ENCODE results near the gene MAPK8. TPM values are rescaled to one million over a fixed set of nuclear protein-coding genes. Genes with fewer than 3 reads are reported as not detected.
A peak's percentile ranks its signal among the peaks of the same experiment; 100 is the strongest.

The MAPK8 gene
- polyA plus RNA-seq, 4 donors: 62.9 to 82.5 (median 81.1) TPM

DNA sequence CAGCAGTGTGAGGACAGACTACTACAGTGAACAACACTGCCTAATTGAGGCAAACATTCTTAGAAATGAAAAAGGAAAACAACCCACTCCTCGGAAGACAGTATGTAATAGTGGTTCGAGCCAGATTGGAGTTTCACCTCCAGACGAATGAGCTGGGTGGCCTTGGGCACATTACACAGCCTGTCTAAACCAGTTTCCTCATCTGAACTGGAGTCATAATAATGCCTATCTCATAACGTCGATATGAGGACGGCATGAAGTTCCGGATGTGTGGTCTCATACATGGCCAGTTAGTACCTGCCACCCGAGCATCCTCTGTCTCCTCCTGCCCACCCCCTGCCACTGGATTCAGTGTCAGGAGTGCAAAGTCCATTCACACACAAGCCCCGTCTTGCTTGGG lies 16.2 kb upstream of the MAPK8 start:
- no peak for DNase-seq (ENCODE audit: low read depth in 4 of 4, low spot score in 3 of 4)

- no peak for DNase-seq (ENCODE audit: low read depth in 4 of 4, low spot score in 3 of 4)
Measured at GRCh38 chr10:48291190-48291589, 15.3 kb upstream of the MAPK8 start.

DNA sequence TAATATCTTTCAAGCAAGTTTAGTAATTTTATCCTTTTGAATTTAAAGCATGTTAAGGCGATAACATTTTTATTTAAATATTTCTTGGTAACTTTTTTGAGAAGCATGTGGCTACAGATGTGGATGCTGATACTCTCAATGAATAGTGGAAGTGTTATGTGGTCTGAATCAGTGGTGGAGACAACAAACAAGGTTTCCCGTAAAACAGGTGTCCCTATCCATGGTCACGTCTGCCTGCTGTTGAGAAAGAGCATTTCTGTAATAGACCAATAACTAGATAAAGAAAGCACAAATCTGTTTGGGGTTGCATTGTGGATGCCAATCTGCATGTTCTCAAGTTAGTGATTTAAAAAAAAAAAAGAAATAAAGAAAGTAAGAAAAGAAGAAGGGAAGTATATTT lies 13.9 kb upstream of the MAPK8 start:
- no peak for DNase-seq (ENCODE audit: low read depth in 4 of 4, low spot score in 3 of 4)

- no peak for DNase-seq (ENCODE audit: low read depth in 4 of 4, low spot score in 3 of 4)
Measured at GRCh38 chr10:48294431-48294830, 12.0 kb upstream of the MAPK8 start.

DNA sequence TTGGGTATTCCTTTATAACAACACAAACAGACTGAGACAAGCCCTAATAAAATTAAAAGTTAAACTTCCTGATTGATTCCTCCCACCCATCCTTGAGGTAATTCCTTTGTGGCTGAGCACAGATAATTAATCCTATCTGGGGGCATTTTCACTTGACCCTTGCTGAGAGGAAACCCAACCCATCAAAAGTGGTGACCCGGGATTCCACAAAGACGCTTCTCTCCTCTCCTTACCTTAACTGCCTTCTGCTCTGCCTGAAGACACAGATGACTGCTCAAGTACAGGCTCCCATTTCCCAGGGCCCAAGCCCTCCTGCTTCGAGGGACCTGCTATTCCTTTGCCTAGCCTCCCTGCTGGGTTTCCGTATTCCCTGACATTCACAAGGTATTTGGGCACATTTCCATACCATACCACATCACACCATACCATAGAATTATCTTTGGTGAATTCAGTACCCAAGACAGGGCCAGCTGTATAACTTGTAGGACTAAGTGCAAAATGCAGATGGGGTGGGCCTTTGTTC lies 9.8 kb upstream of the MAPK8 start:
- peak in 1 of 4 donors; percentile 10 for DNase-seq (ENCODE audit: low read depth in 4 of 4, low spot score in 3 of 4)

DNA sequence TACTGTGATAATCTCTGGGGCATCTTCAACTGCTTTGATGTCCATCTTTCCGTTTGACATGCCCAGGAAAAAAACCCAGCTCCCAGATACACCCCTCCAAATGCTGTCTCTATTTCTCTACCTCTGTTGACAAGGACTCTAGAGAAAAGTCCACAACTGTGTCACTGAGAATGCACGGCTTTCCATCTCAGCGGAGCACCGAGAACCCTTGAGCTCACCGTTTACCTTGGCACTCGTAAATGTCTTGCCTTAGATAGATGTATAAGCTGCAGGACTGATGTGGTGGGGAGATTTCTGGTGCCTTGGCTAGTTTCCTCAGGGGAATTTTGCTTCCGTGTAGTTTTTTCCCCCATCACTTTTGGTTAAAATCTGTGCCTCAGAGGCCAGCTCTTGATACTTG lies 7.4 kb upstream of the MAPK8 start:
- DNase-seq (ENCODE audit: low read depth in 4 of 4, low spot score in 3 of 4): no peak

- DNase-seq (ENCODE audit: low read depth in 4 of 4, low spot score in 3 of 4): no peak
Measured at GRCh38 chr10:48299692-48300091, 6.8 kb upstream of the MAPK8 start.

DNA sequence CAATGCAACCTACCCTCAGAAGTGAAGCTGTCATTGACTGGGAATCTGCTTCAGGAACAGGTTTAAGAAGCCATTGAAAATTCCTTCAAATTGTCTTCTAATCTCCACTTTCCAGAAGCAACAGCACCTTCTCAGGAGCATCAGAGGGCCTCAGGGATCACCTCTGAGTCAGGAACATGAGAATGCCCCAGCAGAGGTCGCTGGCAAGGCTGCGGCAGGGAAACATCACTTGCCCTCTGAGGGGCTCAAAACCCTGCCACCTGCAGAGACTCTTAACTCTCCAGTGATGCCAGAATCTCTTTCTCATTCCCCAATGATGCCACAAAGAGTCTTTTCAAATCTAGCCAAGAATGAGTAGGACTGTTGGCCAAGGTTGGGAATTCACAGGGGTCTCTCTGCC lies 5.9 kb upstream of the MAPK8 start:
- DNase-seq (ENCODE audit: low read depth in 4 of 4, low spot score in 3 of 4): no peak

GRCh38 chr10:48302515-48303476 lies 3.7 kb upstream of the MAPK8 start:
- no peak for DNase-seq (ENCODE audit: low read depth in 4 of 4, low spot score in 3 of 4)

DNA sequence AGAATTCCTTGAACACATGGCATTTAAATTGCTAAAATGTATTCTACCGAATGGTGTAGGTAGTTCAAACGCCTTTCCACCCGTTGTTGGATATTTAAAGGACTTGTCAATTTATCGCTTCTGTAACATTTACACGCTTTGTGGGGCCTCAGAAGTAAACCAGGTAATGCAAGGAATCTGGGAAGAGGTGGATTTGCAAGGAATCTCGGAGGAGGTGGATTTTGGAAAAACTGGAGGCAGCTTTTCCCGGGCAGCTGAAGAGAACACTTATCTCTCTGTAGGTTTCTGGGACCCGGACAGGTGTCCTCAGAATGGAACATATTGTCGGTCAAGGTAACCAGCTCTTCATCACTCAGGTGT lies 592 bp upstream of the MAPK8 start:
- DNase-seq (ENCODE audit: low read depth in 4 of 4, low spot score in 3 of 4): no peak

DNA sequence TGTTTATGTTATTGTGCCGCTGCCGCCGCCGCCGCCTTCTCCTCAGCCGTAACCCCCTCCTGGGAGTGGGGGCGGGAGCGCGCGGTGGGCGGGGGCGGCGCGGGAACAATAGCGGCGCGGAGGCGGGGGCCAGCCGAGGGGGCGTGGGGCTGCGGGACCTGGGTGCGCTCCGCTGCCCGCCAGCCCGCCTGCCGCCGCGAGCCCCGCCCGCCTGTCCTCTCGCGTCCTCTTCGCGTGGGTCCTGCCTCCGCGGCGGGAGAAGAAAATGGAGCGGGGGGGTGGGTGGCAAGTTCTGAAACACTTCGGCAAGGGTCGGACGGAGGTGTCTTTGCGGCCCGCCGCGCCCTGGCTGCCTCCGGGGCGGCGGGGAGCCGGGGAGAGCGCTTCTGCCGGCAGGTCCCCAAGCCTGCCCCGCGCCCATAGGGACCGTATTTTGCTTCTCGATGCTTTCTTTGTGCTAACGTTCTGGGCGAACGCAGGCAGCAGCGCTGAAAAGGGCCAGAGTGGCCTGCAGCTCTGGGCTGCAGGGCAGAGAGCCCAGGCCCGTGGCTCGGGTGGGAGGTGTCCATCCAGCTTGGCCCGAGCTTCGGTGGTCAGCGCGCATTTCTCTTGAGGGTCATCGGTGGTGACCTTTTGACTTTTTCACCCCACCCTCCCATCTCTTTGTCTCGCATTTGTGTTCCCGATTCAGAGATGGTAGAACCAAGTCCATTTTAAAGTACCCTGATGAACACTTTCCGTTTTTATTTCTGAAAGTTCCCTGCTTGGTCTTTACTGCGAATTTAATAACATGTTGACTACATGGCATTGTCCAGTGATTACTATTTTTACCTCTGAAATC lies 613 bp downstream of the MAPK8 start:
- DNase-seq (ENCODE audit: low read depth in 4 of 4, low spot score in 3 of 4): peak in 2 of 4 donors; percentile 16 to 32

- no peak for DNase-seq (ENCODE audit: low read depth in 4 of 4, low spot score in 3 of 4)
Measured at GRCh38 chr10:48307711-48308018, 1.2 kb downstream of the MAPK8 start.

DNA sequence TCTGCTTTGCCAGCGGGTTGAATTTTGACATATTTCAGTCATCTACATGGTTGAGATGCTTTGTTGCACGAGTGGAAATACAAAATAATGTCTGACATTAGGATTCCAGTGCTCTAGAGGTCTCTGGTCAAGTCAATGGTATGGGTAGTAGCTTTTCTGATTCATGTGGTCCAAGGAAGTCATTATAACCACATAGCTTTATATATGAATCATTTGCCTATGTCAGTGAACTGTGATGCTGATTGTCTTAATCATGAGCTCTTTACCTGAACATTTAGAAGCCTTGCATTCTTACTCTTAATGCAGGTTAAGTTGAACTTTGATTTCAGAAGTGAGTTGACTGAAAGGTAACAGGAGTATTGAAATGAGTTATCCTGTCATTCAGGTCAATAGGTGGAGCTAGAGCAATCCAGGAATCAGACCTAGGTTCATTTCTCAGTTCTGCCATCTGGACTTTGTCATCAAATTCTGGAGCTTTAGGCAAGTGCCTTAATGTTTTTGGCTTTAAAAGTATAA lies 3.3 kb downstream of the MAPK8 start:
- DNase-seq (ENCODE audit: low read depth in 4 of 4, low spot score in 3 of 4): no peak

DNA sequence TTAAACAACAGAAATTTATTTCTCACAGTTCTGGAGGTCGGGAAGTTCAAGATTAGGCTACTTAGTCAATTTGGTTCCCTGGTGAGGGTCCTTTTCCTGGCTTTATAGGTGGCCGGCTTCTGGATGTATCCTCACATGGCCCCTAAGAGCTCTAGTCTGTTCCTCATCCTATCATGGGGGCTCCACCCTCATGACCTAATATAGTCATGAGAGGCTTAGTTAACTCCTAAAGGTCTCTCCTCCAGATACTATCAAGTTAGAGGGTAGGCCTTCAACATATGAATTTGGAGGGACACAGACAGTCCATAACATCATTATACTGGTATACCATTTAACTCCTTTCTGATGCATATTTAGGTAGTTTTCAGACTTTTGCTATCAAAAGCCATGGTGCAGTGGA lies 7.6 kb downstream of the MAPK8 start:
- no peak for DNase-seq (ENCODE audit: low read depth in 4 of 4, low spot score in 3 of 4)

GRCh38 chr10:48316236-48316635 lies 9.8 kb downstream of the MAPK8 start:
- DNase-seq (ENCODE audit: low read depth in 4 of 4, low spot score in 3 of 4): no peak

GRCh38 chr10:48317321-48317990 lies 11.0 kb downstream of the MAPK8 start:
- DNase-seq (ENCODE audit: low read depth in 4 of 4, low spot score in 3 of 4): no peak

- DNase-seq (ENCODE audit: low read depth in 4 of 4, low spot score in 3 of 4): no peak
Measured at GRCh38 chr10:48322017-48322416, 15.5 kb downstream of the MAPK8 start.

DNA sequence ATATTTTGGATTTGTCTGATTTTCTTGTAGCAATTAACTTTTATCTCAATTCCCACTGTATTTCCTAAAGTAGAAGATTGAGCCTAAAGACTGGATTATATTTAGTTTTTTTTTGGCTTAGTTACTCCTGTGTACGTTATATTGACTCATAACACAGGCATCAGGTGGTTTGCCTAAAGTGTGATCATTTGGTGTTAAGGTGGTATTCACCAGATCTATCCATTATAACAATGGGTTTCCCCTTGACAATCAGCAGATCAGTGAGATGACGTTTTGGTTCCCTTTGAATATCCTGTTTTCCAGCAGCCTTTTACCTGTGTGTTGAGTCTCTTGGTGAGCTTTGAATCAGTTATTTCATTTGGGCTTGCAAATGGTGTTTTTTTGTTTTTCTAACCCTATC lies 18.1 kb downstream of the MAPK8 start:
- no peak for DNase-seq (ENCODE audit: low read depth in 4 of 4, low spot score in 3 of 4)

DNA sequence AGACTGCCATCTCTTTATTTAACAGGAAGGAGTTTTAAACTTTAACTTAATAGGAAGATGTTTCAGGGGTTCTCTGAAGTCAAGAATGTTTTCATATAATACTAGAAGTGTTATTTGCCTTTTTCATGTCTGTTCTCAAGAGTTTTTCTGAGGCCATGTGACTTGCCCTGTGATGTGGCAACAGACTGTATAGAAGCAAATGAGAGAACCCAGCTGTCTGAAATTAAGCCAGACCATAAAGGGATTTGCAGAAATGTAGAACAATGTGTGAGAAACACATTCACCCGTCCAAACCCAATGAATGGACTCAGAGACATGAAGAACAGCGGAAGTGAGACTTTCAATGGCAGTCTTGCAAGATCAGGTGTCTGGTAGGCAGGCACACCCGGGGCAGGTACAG lies 23.8 kb downstream of the MAPK8 start:
- no peak for DNase-seq (ENCODE audit: low read depth in 4 of 4, low spot score in 3 of 4)

DNA sequence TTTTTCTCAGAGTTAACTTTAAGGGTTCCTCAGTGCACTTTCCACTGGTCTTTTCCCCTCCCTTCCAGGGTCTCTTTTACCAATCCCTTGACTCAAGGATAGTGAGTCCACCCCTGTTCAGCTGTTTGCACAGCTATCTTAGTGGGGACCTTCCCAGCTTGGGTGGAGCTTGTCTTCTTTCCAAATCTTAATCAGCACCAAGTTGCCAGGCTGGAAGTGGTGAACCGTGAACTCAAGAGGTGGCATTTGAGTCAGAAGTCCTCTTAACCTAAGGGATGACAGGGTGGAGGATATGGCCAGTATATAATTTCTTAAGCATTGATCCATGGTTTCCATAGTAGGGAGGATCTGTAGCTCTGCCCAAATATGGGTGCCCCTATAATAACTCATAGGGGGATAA lies 25.0 kb downstream of the MAPK8 start:
- no peak for DNase-seq (ENCODE audit: low read depth in 4 of 4, low spot score in 3 of 4)

Measured in right renal pelvis (tissue), 4 donors.